HG03139 (cell line): Measurements from ENCODE around the gene C9orf153.
"Not testable (repeated sequence)": the region's sequence is repeated elsewhere in the genome, so short reads cannot be mapped to it uniquely, and the experiment has no call there.

Experiments
- ATAC-seq: cut with Tn5 transposase; IDR thresholded peaks from one replicate; pipeline ENCODE4 v1.9.1; 2021; ENCODE audit not compliant: unreplicated experiment

C9orf153 gene

DNA sequence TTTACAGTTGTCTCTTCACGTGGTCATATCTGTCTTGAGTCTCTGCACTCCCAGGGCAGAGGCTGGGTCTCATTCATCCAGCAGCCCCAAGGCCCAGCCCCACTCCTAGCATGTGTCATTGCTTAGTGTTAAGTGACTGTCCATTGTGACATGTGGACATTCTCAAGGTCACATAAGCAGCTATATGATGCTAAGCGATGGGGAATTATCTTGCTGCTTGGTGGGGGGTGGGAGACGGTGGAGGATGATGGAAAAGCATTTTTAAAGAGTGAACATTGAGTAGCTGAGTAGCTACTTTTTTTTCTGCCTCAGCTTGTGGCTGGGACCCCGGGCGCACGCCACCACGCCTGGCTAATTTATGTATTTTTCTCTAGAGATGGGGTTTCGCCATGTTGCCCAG is at the start of gene C9orf153:
TSS of gene C9orf153 (minus strand) at position 101 of the 400 bp plus-strand sequence. CDS start 30,054 bp downstream, outside the sequence.
- ATAC-seq: no peak

DNA sequence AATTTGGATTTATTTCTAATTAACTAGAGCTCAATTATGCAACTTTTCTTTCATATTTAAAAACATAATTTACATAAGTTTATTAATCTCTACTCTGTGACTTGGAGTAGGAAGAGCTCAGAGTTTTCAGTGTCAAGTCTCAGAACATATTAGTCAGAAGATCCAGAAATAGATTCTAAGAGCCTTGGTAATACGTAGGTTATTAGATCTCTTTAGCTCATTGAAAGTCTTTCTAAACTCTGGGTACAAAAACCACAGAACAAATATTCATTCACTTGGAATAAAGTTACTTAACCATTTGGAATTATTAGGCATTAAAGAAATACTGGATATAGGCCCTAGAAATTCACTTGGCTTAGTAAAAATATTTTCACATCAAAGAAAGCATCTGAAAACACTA is 49.2 kb upstream of the C9orf153 start:
- no peak for ATAC-seq

DNA sequence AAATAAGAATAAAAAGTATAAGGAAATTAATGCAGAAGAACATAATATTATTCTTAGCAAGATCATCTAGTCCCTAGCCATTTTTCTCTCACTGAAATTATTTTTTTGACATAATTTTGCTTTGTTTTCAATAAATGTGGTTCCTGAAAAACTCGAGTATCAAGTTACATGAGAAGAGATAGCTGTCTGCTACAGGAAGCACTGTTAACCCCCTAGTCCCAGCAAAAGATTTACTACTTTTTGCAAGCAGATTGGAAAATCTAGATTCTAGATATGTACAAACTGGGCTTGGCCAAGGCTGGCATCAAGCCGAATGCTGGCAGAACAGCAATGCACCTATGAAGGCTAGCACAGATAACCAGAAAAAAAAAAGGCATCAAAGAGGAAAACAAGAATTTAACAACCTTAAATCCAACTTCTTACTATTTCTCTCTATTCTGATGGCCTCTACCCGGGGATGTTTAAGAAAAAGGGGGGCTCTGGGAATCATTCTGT is 44.8 kb upstream of the C9orf153 start:
- no peak for ATAC-seq

DNA sequence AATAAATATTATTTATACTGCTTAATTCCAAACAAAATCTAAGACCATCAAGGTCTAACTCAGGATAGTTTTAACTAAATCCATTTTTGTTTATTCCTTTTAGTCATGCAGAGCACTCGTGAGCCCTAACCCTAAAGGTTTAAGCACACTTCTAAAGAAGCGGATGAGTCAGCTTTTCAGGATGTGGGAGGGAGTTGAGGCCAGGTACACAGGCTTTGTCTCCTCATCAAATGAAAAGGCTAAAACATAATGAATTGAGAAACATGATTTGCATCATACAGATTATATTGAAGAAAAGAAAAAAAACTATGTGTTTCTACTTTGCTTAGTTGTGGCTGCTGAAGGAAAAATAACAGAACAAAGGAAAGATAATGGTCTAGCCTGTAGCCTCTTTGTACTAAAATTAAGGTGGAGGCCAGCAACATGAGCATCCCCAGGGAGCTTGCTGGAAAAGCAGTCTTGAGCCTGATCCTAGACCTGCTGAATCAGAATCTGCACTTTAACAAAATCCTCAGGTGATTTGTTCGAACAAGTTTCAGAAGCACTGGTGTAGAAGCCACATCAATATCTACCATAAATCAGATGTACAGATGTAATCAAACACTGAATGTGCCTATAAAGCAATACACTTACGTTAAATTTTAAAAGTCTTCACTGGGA is 44.0 kb upstream of the C9orf153 start:
- ATAC-seq: no peak

DNA sequence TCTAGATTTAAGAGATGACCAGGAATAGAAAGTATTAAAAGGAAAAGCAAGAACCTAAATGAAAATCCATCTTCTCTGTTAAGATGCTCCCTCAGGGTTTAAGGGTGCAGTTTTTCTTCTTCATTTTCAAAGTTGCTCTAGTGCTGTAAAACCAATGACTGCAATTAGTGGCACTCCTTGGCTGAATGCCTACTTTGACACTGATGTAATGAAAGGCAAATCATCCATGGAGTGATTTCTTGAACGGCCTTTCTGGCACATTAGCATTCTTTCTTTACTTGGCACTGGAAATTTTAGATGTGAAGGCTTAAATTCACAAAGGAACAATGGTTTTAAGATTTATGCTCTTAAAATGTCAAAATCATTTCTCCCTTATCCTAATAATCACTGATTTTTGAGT is 42.2 kb upstream of the C9orf153 start:
- no peak for ATAC-seq

DNA sequence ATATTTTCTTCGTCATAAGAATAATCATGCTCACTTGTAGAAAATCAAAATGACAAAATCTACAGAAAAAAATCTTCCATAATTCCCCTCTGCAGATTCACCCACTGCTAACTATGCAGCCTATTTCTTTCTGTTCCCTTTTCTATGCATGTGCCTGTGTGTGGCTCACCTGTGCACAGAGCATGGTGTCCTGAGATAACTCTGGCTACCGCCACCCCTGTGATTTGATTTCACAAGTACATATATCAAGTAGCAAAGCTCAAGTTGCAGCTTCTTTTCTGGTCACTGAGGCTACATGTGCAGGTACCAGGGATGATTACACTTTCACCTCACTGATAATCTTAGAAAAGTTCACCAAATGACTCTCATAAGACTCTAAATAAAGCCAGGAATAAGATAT is 41.2 kb upstream of the C9orf153 start:
- ATAC-seq: no peak

DNA sequence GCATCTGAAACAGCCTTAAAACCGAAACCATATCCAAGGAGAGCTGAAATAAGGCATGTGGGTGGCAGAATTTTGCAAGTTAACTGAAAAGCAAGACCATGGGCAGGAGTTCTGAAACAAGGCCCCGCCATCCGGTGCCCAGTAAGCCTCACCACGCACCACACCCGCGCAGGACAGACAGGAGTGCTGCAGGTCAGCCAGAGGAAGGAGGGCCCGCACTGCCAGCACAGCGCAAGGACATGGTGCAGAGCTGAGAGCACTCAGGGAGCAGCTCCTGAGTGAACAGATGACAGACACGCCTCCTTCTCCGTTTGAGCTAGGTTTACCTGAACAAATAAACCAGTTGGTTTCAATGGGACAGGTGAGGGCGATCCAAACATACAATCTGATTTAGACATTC is 39.4 kb upstream of the C9orf153 start:
- ATAC-seq: no peak

DNA sequence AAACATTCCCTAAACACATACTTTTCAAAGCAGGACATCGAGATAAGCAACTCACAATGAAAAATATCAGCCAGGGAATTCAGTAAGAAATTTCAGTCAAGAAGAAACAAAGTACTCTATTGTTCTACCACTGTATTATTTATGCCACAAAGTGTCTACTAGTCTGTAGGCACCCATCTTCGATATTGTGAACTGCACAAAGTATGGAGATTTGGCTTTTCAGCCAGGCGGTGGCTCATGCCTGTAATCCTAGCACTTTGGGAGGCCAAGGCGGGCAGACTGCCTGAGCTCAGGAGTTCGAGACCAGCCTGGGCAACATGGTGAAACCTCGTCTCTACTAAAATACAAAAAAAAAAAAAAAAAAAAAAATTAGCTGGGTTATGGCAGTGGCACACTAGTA is 30.9 kb upstream of the C9orf153 start:
- ATAC-seq: not testable (repeated sequence)

DNA sequence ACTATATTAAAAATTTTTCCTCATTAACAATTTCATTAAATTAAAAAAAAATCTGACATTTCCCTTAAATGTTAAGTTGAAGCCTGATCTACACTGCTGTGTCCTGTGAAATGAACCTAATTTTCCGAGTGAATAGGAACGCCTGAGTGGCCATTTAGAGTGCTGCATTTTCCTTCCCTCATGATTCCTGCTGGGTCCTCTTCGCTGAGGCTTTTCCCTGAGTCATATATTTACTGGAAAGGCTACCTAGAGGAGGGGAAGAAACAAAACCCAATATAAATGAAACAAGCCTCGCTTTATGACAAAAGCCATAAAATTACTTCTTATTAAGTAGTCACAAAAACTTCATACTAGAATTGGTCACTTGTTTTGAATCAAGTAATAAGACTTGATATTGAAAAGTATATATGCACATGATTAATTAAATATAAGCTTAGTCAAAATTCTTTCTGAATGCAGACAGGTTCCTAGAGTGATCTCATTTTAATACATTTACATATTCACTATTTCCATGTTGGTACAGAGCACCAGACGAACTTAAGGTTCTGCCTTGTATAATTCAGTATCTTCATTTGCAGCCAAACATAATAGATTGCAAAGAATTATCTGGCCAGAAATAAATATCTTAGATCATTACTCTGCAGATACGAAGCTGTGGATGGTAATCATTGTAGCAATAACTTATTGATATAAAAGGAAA is 29.2 kb upstream of the C9orf153 start:
- no peak for ATAC-seq

DNA sequence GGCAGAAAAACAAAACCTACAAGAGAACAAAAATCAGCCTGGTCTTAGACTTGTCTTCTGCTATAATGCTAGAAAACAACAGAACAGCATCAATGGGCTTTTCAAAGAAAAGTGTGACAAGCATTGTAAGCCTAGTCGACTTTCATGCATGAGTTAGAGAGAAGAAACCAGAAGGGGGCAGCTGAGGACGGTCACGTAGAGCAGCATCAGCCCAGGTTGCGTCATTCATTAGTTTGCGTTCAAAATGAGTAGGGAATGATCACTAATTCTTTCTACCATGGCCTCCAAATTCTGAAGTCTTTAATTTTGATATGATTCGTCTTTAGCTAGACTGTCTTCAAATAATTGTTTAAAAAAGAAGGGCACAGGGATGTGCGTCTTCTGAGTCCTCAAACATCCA is 27.6 kb upstream of the C9orf153 start:
- no peak for ATAC-seq

DNA sequence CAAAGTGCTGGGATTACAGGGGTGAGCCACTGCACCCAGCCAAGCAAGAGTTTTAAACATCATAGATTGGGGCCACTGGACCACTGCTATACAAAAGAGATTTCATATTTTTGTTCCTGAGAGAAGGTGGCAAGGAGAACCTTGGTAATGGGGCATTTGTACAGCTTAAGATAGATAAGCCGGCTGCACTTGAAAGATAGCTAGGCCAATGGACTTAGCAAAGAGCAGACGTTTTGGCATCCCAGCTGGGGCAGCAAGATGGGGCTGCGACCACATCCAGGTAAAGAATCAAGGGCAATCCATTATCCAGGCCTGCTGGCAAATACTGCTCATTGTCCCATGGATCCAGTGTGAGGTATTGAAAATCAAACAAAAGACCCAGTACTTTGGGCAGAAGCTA is 26.8 kb upstream of the C9orf153 start:
- ATAC-seq: no peak

DNA sequence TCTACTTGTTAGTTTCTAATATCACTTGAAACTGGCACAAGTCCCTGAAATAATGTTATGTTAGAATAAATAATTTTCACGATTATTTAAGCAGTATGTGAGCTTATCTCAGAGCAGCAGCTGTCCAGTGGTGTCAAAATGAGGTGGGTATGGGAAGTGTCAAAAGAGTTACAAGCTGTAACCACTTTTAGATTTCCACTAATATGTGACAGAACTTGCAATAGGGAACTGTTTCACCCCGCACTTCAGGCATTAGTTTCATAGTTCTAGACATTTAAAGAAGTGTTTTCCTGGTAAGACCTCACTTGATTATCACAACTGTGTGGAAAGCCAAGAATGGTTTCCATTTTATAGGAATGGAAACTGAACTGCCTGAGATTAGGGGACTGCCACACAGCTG is 25.8 kb upstream of the C9orf153 start:
- no peak for ATAC-seq

DNA sequence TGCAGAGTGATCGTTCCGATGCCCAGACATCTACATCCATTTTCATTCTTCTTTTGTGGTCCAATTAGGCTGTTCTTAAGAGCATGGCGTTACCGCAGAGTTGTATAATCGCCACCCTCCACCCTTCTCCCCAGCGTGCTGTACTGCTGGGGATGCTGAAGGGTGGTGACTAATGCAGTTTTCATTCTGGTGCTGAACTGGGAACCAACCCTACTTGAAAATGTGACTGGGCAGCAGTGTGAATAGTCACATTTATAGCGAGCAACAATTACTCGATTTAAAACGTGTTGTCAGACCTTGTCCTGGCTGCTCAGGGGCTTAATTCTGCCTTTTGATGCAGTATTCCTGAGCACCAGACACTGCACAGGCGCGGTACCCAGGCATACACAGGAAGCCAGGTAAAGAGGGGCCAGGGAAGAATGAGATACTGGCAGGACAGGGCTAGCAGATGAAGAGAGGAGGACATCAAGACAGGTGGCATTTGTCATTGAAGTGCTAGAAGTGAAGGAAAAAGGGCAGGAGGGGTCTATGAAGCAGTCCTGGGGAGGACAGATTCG is 23.6 kb upstream of the C9orf153 start:
- peak; percentile 7 for ATAC-seq

DNA sequence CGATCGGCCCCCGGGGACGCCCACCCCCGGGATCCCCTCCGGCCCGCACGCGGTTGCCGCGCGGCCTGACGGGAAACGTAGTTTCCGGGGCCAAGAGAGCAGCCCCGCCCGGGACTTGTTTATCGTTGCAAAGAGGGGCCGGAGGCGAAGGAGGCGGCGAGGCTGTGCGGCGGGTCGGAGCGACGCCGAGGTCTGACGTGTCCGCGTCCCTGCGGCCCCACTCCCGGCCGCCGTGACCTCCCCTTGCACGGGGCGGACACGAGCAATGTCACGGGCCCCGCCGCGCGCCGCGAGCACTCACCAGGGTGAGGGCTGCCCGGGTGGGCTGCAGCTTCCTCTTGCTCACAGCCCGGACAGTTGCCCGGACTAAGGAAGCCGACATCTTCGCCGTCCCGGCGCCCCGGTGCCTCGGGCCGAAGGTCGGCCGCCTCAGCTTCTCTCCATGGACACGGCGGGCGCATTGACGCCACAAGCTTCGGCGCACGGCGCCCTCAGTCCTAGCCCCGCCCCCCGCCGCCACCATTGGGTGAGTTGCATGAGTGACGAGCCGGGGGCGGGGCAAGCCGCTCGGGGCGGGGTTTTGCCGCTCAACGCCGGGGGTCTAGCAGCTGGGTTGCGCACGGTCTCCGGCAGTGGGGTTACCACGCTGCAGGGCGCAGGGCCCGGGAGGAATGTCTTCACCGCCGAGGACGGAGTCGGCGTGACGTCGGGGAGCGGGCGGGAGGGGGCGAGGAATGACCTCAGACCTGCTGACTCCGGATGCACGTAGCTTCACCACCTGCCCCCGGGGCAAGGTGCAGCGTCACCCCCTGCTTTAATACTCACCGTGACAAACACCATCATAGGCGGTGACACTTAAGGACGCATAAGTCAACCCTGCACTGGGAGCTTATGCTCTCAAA is 22.9 kb upstream of the C9orf153 start, which contains the start of gene ISCA1:
TSS of gene ISCA1 (minus strand) at position 462 of the 902 bp plus-strand sequence. CDS start at position 382, 80 bp downstream.
- ATAC-seq: peak; percentile 70

DNA sequence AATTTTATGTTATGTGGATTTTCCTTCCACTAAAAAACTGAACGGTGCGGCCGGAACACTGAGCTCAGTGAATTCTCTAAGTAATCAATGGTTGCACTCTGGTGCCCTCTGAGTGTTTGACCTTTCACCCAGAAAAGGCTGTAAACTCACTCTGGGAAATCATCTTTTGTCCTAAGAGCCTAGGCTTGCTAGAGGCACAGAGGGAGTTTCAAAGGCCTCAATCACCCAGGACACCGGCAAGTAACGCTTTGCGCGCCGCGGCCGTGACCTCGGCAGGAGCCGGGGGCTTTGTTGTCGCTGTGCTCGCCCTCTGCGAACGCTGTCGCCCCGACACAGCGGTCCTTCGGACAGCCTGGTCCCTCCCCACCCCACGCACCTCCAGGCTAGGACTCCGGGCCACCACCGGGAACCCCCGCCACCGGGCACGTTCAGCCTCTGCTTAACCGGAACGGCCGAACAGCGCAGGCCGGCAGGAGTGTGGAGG is 22.2 kb upstream of the C9orf153 start:
- ATAC-seq: peak; percentile 22

DNA sequence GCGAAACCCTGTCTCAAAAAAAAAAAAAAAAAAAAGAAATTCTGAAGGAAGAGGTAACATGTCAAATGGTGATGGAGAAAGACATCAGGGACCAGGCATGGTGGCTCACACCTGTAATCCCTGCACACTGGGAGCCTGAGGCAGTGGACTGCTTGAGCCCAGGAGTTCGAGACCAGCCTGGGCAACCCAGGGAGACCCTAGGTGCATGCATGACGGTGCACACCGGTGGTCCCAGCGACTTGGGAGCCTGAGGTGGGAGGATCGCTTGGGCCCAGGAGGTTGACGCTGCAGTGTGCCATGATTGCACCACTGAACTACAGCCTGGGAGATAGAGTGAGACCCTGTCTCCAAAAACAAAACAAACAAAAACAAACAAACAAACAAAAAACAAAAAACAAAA is 21.1 kb upstream of the C9orf153 start:
- no peak for ATAC-seq

DNA sequence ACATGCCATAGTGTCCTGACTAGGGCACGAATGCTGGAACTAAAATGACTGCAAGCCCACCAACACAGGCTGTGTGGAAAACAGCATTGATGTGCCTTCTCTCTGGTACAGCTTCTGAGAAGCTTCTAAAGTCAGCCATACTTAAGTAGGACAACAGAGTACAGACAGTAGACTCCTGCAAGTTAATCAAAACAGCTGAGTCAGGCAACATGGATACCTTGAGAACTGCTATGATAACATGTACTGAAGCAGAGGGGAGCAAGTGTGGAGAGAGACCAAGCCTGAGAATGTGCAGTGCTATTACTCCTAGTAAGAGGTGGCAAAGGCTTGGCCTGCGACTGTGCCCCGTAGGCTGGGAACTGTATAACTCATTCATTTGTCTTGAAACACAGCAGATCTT is 20.4 kb upstream of the C9orf153 start:
- ATAC-seq: no peak

DNA sequence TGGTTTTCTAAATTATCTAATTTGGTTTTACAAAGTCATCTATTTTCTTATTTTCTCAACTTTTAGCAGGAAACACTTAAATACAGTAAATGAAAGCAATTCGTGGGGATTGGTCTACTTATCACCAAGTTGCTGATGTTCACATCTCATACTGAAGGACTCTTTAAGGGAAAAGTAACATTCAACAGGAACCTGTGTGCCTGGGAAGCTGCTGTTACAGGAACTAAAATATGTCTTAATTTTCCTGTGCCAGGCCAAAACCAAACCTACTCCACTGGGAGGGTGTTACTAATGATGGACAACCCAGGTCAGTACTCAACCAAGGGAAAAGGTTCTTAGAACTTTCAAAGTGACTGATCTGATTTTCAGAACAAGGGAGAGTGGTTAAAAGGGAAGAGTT is 17.6 kb upstream of the C9orf153 start:
- no peak for ATAC-seq

DNA sequence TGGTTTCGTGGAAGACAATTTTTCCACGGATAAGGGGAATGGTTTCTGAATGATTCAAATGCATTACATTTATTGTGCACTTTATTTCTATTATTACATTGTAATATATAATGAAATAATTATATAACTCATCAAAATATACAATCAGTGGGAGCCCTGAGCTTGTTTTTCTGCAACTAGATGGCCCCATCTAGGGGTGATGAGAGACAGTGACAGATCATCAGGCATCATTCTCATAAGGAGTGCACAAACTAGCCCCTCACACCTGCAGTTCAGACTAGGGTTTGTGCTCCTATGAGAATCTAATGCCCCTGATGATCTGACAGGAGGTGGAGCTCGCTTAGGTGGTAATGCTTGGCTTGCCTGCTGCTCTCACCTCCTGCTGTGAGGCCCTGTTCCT is 16.5 kb upstream of the C9orf153 start:
- no peak for ATAC-seq

DNA sequence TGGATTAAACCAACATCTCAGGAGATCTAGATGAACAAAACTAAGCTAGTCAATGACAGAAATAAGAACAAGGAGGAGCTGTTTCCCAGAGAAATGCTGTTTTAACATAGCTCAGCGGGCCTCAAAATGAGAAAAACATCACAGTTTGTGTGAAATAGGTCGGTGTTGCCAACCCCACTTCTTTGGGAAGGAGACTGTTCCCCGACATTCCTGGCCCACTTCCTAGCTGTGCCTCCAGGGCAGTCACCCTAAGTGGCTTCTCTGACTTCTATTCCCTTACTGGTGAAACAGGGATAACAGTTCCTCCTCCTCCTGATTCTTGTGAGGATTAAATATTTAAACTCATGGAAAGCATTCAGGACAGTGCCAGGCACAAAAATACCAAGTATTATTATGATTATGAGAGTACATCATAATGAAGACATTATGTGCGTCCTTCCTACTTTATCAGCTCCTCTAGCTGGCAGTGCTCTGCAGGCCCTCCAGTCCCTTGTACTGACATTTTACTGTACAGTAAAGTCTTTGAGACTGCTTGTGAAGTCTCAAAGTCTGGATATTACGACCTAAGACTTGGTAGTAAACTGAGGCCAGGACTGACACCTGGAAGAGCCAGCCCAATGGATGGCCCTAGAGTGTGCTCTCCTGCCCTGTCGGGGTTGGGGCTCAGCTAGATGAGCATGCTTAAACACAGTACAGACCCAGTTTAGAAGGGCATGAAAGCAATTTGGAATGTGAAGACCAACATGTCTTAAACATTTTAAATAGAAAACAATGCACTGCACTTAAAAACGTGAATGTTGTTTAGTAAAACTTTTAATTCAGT is 15.6 kb upstream of the C9orf153 start:
- no peak for ATAC-seq
